Measurements from ENCODE around the gene FLNC.

DNA sequence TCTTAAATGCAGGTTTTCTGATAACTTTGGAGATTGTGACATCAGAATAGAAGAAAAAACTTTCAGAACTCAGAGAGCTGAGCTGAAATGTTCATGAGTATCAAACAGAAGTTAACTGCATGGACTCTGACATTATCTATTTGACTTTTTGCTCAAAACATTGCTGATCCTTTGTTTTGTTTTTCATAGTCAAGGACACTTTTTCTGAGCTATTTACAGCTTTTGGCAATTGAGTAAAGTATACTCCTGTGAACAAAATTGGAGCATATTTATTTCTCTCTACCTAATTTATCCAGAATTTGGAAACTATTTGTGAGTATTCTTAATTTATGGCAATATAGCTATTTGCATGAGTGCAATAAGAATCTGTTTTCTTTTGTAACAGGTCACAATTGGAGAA lies 69.2 kb downstream of the FLNC start:
- TF ChIP-seq CTCF (IDR thresholded peaks at IDR 0.05; ENCODE audit: low read depth, low read length, poor library complexity, severe bottlenecking) (no peak), EZH2phosphoT487 (IDR thresholded peaks at IDR 0.05; ENCODE audit: borderline replicate concordance, low read length) (no peak)

Measured in DOHH2 (cell line).